ENCODE measurements around the gene MTUS2. TPM values are rescaled to one million over a fixed set of nuclear protein-coding genes. Genes with fewer than 3 reads are reported as not detected.

Gene MTUS2
- total RNA-seq, 4 donors from 2014 or later, result 0.44 to 1.1 (median 0.48) TPM; not detected in 1

GRCh38 chr13:29465741-29466293 is 645.7 kb downstream of the MTUS2 start:
- DNase-seq (ENCODE audit: low spot score) (no peak), ATAC-seq (ENCODE audit: low FRiP score) (no peak)
- TF ChIP-seq CTCF (IDR thresholded peaks at IDR 0.05), result no peak

GRCh38 chr13:29471551-29471950 is 651.4 kb downstream of the MTUS2 start:
- ATAC-seq (ENCODE audit: low FRiP score) (no peak), DNase-seq (ENCODE audit: low spot score) (no peak)

GRCh38 chr13:29472332-29472961 is 652.3 kb downstream of the MTUS2 start:
- TF ChIP-seq CTCF (IDR thresholded peaks at IDR 0.05), result no peak
- DNase-seq (ENCODE audit: low spot score) (no peak), ATAC-seq (ENCODE audit: low FRiP score) (no peak)

More at GRCh38 chr13:29471551-29471950, 651.4 kb downstream of the MTUS2 start:
- TF ChIP-seq CTCF (IDR thresholded peaks at IDR 0.05), result no peak

GRCh38 chr13:29473166-29473565 is 653.0 kb downstream of the MTUS2 start:
- no peak for ATAC-seq (ENCODE audit: low FRiP score)
- TF ChIP-seq CTCF (IDR thresholded peaks at IDR 0.05), result no peak
- DNase-seq (ENCODE audit: low spot score), result no peak

- no peak for TF ChIP-seq CTCF (IDR thresholded peaks at IDR 0.05)
- DNase-seq (ENCODE audit: low spot score), result no peak
- ATAC-seq (ENCODE audit: low FRiP score), result no peak
These were observed 654.9 kb downstream of the MTUS2 start for GRCh38 chr13:29474991-29475390.

GRCh38 chr13:29476046-29476445 is 655.9 kb downstream of the MTUS2 start:
- ATAC-seq (ENCODE audit: low FRiP score), result no peak
- no peak for DNase-seq (ENCODE audit: low spot score)
- no peak for TF ChIP-seq CTCF (IDR thresholded peaks at IDR 0.05)
